GM12892 (cell line): Measurements from ENCODE around the gene TEC.
A peak's percentile ranks its signal among the peaks of the same experiment; 100 is the strongest.
"Not testable (repeated sequence)": the region's sequence is repeated elsewhere in the genome, so short reads cannot be mapped to it uniquely, and the experiment has no call there.

Experiments
- DNase-seq: peaks from one replicate; pipeline ENCODE4 v3.0.0; 2011; ENCODE audit not compliant: insufficient read length
- FAIRE-seq: peaks from 2 replicates; lab custom pipeline; 2011; peaks lifted over from hg19 to GRCh38; lab: Jason Lieb, UNC
- POLR2A ChIP-seq: IDR thresholded peaks from 2 replicates; pipeline ENCODE4 v1.6.1; 2011; ENCODE audit warnings: low read depth, low read length, control low read depth
- POLR2AphosphoS5 ChIP-seq: IDR thresholded peaks from 2 replicates; pipeline ENCODE4 v1.6.1; 2011; ENCODE audit warnings: low read depth, low read length, control low read depth
- TAF1 ChIP-seq: IDR thresholded peaks from 2 replicates; pipeline ENCODE4 v1.6.1; 2011; ENCODE audit warnings: low read depth, mild to moderate bottlenecking, control low read depth, low read length, borderline replicate concordance

Gene TEC

DNA sequence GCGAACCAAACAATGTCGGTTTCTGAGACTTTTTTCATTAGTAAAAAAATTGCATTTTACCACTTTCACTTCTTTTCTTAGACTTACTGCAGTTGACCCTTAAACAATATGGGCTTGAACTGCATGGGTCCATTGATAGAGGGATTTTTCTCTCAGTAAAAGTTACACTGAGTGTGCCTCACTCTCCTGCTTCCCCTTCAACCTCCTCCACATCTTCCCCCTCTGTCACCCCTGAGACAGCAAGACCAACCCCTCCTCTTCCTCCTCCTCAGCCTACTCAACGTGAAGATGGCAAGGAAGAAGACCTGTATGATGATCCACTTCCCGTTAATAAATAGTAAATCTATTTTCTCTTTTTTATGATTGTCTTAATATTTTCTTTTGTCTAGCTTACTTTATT lies 43.4 kb downstream of the TEC start:
- TF ChIP-seq TAF1 (no peak), POLR2AphosphoS5 (no peak), POLR2A (no peak)
- DNase-seq (no peak), FAIRE-seq (peak; percentile 14)

DNA sequence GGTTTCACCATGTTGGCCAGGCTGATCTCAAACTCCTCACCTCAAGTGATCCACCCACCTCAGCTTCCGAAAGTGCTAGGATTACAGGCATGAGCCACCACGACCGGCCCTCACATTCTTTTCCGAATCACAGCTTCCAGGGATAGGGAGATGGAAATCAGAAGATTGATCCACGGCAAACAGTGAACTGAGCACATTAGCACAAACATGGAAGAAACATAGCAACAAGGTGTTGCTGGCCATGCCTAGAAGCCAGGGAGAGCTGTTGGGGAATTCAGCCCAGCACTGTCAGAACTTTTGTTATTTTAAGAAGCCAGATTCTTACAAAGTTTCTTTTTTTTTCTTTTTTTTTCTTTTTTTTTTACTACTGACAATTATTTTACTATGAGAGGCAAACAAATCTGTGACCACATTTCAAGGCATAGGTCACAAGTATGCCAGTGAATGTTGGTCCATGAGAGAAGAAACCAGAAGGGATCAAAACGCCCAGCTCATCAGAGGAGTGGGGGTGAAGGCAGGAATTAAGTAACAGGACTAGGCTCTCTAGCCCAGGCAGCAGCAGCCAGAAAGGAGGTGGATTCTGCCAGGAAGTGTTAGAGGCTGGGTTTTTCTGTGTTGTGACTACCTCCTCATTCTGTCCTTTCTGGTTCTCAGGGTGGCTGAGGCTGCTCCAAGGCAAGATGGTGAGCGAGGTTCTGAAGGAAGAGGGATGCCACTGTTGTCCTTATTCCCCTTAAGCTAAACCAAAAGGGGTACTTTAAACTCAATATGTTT lies 44.1 kb downstream of the TEC start:
- peak; percentile 71 for FAIRE-seq

DNA sequence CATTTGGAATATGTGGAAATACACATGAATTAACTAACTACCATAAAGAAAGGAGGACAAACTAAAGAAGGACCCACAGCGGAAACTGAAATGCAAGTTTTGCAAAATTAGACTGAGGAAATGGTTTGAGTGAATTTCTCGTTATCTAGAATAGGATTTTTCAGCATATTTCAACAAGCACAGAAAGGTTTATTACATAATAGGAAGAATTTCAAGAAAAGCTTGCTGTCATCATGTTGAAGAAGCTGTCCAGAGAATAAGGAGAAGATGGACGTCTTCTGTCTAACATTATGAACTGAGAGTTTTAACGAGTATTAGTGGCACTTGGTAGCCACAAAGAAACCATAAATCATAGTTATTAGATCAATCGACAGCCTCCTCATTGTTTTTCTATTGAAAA lies 45.0 kb downstream of the TEC start:
- no peak for TF ChIP-seq POLR2AphosphoS5
- no peak for TF ChIP-seq POLR2A
- TF ChIP-seq TAF1 = no peak
- FAIRE-seq (no peak), DNase-seq (no peak)

More for the DNA sequence above, 44.1 kb downstream of the TEC start:
- TF ChIP-seq POLR2A (no peak), TAF1 (no peak), POLR2AphosphoS5 (no peak)
- DNase-seq = no peak

DNA sequence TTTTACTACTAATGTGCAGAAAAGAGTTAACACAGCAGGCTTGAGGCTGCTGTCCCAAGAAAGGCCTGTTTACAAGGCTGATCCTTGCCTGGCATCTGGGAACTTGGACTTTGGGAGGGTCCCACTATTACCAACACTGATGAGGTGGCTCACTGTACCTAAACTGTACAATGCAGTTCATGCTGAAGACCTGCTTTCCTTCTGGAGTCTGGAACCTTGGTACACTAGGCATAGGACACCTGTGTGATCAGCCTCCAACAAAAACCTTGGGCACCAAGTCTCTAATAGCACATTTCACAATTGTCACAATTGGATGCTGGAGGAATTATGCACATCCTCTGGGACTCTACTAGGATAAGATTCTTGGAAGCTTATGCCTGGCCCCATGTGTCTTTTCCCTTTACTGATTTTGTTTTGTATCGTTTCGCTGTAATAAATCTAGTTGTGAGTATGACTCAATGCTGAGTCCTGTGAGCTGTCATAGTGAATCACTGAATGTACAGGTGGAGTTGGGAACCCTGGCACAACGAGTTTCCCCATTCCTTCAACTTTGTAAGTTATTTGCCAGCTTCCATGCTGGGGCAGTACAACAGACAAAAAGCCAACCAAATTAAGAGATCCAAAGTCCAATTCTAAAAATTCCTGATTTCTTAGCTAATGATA lies 45.9 kb downstream of the TEC start:
- DNase-seq (no peak), FAIRE-seq (no peak)
- TF ChIP-seq TAF1 (no peak), POLR2A (no peak), POLR2AphosphoS5 (no peak)

DNA sequence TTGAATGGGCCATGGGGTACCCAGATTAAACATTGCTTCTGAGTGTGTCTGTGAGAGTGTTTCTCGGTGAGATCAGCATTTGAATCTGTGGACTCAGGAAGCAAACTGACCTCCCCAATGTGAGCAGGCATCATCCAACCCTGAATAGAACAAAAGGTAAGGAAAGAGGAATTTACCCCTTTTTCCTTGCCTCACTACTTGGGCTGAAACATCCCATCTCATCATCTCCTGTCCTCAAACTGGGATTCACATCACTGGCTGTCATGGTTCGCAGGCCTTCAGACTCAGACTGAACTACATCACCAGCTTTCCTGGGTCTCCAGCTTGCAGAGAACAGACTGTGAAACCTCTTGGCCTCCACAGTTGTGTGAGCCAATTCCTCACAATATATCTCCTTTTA lies 47.1 kb downstream of the TEC start:
- DNase-seq = no peak
- TF ChIP-seq POLR2A (no peak), POLR2AphosphoS5 (no peak), TAF1 (no peak)
- no peak for FAIRE-seq

DNA sequence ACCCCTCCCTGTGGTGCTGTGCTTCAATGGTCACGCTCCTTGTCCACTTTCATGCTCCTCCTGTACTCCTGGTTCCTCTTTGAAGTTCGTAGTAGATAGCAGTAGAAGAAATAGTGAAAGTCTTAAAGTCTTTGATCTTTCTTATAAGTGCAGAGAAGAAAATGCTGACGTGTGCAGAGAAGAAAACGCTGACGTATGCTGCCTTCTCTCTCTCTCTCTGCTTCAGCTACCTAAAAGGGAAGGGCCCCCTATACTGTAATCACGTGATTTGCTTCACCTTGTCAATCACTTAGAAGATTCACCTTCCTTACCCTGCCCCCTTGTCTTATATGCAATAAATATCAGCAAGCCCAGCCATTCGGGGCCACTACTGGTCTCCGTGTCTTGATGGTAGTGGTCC lies 50.2 kb downstream of the TEC start:
- DNase-seq, FAIRE-seq: not testable (repeated sequence)

DNA sequence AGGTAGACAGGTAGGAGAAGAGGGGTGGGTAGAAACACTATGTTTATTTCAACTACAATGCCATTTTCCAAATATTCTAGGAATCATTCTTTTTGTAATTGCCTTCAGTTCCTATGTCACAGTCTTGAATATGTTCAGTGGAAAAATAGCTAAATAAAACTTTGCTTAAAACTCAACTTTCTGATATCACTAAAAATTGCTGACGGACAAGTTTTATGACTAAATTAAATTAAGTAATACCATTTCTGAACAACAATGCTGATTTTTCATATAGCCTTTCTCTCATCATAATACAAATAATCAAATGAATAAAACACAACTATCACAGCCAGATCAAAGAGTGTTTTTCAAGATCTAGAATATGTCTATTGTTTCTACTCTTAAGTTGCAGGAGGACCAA lies 53.1 kb downstream of the TEC start:
- no peak for FAIRE-seq
- DNase-seq = no peak
- TF ChIP-seq POLR2AphosphoS5 (no peak), POLR2A (no peak), TAF1 (no peak)

DNA sequence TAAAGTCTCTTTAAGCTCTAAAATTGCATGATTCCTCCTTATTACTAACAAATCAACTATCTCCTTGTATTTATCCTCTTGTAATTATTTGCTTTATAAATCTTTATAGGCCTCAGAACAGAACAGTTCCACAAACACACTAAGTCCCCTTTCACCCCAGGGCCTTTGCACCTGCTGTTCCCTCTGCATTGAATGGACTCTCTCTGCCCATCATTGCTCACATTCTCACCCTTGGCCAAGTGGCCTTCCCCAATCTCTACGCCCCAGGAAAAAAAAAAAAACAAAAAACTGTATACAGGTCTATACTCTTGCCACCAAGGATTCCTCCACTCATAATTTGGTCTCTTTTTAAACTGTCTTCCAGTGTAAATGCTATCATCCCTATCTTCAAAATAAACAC lies 53.7 kb downstream of the TEC start:
- FAIRE-seq = no peak
- no peak for TF ChIP-seq POLR2A
- no peak for TF ChIP-seq TAF1
- TF ChIP-seq POLR2AphosphoS5 = no peak
- DNase-seq = no peak

DNA sequence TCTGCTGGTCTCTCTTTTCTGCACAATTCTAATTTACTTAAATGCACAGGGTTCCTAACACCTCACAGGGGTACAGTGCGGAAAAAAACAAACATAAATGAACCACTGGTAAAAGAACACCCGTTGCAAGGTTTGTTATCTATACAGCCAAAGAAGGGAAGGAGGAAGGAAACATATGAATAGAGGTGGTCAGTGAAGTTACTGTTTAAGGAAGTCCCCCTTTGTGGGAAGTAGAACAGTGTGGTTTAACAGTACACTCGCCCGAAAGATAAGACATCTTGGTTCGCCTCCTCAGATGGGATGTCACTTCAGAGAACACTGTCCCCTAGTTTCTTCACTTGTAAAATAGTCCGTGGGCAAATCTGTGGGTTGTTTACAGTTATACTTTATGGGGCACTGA lies 57.5 kb downstream of the TEC start:
- FAIRE-seq = peak; percentile 98
- DNase-seq = no peak
- TF ChIP-seq POLR2AphosphoS5 (peak; percentile 76), TAF1 (no peak), POLR2A (peak; percentile 73)

DNA sequence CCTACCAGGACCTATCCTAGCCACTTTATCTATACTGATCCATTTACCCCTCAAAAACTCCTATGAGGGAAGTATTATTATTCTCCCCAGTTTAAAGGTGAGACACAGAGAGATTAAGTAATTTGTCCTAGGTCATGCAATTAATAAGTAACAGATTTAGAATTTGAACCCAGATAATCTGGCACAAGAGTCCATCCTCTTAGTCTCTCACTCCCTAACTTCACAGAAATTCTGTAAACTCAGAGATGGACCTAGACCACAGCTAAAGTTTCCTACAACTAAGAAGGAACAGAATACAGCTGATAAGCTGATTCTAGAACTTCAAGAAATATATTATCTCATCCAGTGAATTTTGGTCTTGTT lies 58.7 kb downstream of the TEC start:
- no peak for DNase-seq
- no peak for FAIRE-seq
- no peak for TF ChIP-seq TAF1

DNA sequence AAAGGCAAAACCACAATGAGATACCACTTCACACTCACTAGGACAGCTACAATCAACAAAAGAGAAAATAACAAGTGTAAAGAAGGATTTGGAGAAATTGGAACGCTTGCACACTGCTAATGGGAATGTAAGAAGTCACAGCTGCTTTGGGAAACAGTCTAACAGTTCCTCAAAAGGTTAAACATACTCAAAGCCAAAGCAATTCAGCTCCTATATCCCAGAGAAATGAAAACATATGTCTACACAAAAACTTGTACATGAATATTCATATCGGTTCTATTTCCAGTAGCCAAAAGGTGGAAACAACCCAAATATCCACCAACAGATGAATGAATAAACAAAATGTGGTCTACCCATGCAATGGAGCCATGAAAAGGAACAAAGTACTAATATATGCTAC lies 64.0 kb downstream of the TEC start:
- FAIRE-seq (peak; percentile 67), DNase-seq (no peak)
- no peak for TF ChIP-seq POLR2A
- no peak for TF ChIP-seq TAF1
- no peak for TF ChIP-seq POLR2AphosphoS5

DNA sequence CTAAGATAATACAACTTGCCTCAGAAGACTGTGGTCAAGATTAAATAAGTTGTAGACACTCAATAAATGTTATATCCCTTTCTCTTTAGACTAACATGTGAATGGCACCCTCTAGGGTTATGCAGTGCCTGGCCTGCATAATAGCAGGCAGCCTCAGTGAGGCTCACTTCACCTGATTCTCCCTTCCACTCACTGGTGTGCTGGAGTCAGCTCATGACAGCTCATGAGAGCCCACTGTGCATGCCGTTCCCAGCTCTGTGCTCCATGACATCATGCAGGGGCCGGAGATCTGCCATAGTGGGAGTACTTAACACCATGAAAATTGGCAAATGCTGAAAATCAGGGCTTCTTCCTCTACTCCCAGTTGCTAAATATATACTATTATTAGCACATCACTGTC lies 64.5 kb downstream of the TEC start:
- no peak for DNase-seq
- TF ChIP-seq TAF1 (no peak), POLR2AphosphoS5 (no peak), POLR2A (no peak)
- peak; percentile 73 for FAIRE-seq

DNA sequence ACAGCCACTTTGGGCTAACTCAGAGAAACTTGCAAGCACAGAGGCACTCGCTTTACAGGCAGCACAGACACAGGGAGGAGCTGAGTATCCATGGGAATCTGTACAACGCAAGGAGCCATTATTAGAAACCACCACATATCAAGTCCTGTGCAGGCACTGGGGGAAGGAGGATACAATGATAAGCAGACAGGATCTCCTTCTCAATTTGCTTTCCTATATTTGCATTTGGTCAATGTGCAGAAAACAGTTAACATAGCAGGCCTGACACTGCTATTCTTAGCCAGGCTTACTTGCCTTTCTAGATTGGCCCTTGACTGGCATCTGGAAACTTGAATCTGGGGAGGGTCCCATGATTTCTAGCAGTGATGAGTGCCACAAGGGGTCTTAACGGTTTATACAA lies 65.8 kb downstream of the TEC start:
- TF ChIP-seq POLR2AphosphoS5 (no peak), TAF1 (no peak), POLR2A (0 out of 2 replicates have a peak, but pooled peaks have one; percentile 21)
- DNase-seq (no peak), FAIRE-seq (no peak)
